ENCODE data around the gene HBZ. TPM values are rescaled to one million over a fixed set of nuclear protein-coding genes. Genes with fewer than 3 reads are reported as not detected.
"Not testable (repeated sequence)": the region's sequence is repeated elsewhere in the genome, so short reads cannot be mapped to it uniquely, and the experiment has no call there.

The HBZ gene
- total RNA-seq, 1 experiment from 2014 or later, result not detected

GRCh38 chr16:164134-164823 lies 11.8 kb downstream of the HBZ start:
- peaks cover 56% of the 10 kb centered on the region for H3K27me3 ChIP-seq (replicated peaks)
- not testable (repeated sequence) for H3K4me3 ChIP-seq; H3K27ac ChIP-seq; H3K9me3 ChIP-seq (replicated peaks); H3K36me3 ChIP-seq; H3K4me1 ChIP-seq (replicated peaks); DNase-seq (ENCODE audit: low read depth in 1 of 2, low spot score in 2 of 2)

- no peak overlapping the region for H3K27ac ChIP-seq
- H3K36me3 ChIP-seq, result no peaks in the 10 kb centered on the region
- 0 out of 2 replicates have a peak, but pooled peaks cover 3% of the 10 kb centered on the region for H3K9me3 ChIP-seq (replicated peaks)
- no peaks in the 10 kb centered on the region; the same call in 1 of the 2 replicates for H3K4me1 ChIP-seq (replicated peaks)
- no peak for DNase-seq (ENCODE audit: low read depth in 1 of 2, low spot score in 2 of 2)
- H3K4me3 ChIP-seq, result no peak overlapping the region
- peaks cover 53% of the 10 kb centered on the region for H3K27me3 ChIP-seq (replicated peaks)
Measured at GRCh38 chr16:164827-165538, 12.5 kb downstream of the HBZ start.

GRCh38 chr16:165539-166374 lies 13.3 kb downstream of the HBZ start, which contains the start of gene HBM:
Gene HBM, plus strand, starts transcription at chr16:165978. Its CDS starts 20 bp downstream, at chr16:165998.
- Histone ChIP-seq H3K36me3 (no peaks in the 10 kb centered on the region), H3K27ac (no peak within 1 kb of the TSS), H3K27me3 (replicated peaks) (peaks cover 59% of the 10 kb centered on the region), H3K4me1 (replicated peaks) (no peaks in the 10 kb centered on the region; the same call in 1 of the 2 replicates), H3K9me3 (replicated peaks) (0 out of 2 replicates have a peak, but pooled peaks cover 3% of the 10 kb centered on the region), H3K4me3 (no peak within 1 kb of the TSS)
- no peak for DNase-seq (ENCODE audit: low read depth in 1 of 2, low spot score in 2 of 2)

GRCh38 chr16:166375-167121 lies 14.1 kb downstream of the HBZ start:
- H3K36me3 ChIP-seq, result no peaks in the 10 kb centered on the region
- 0 out of 2 replicates have a peak, but pooled peaks cover 3% of the 10 kb centered on the region for H3K9me3 ChIP-seq (replicated peaks)
- H3K4me1 ChIP-seq (replicated peaks), result no peaks in the 10 kb centered on the region; the same call in 1 of the 2 replicates
- H3K4me3 ChIP-seq, result no peak overlapping the region
- H3K27ac ChIP-seq, result no peak overlapping the region
- peaks cover 59% of the 10 kb centered on the region for H3K27me3 ChIP-seq (replicated peaks)
- no peak for DNase-seq (ENCODE audit: low read depth in 1 of 2, low spot score in 2 of 2)

GRCh38 chr16:167122-167690 lies 14.8 kb downstream of the HBZ start:
- Histone ChIP-seq H3K4me3 (no peak overlapping the region), H3K4me1 (replicated peaks) (no peaks in the 10 kb centered on the region; the same call in 1 of the 2 replicates), H3K36me3 (no peaks in the 10 kb centered on the region), H3K9me3 (replicated peaks) (0 out of 2 replicates have a peak, but pooled peaks cover 3% of the 10 kb centered on the region), H3K27me3 (replicated peaks) (peaks cover 60% of the 10 kb centered on the region), H3K27ac (no peak overlapping the region)
- no peak for DNase-seq (ENCODE audit: low read depth in 1 of 2, low spot score in 2 of 2)

- Histone ChIP-seq H3K27me3 (replicated peaks) (peaks cover 57% of the 10 kb centered on the region), H3K4me3 (no peak overlapping the region), H3K4me1 (replicated peaks) (no peaks in the 10 kb centered on the region; the same call in 1 of the 2 replicates), H3K9me3 (replicated peaks) (0 out of 2 replicates have a peak, but pooled peaks cover 3% of the 10 kb centered on the region), H3K27ac (no peak overlapping the region), H3K36me3 (no peaks in the 10 kb centered on the region)
- DNase-seq (ENCODE audit: low read depth in 1 of 2, low spot score in 2 of 2), result no peak
Measured at GRCh38 chr16:168424-168823, 16.0 kb downstream of the HBZ start.

GRCh38 chr16:169014-169413 lies 16.6 kb downstream of the HBZ start:
- no peak overlapping the region for H3K27ac ChIP-seq
- H3K4me3 ChIP-seq, result no peak overlapping the region
- 0 out of 2 replicates have a peak, but pooled peaks cover 3% of the 10 kb centered on the region for H3K9me3 ChIP-seq (replicated peaks)
- no peaks in the 10 kb centered on the region; the same call in 1 of the 2 replicates for H3K4me1 ChIP-seq (replicated peaks)
- no peaks in the 10 kb centered on the region for H3K36me3 ChIP-seq
- DNase-seq (ENCODE audit: low read depth in 1 of 2, low spot score in 2 of 2), result no peak
- peaks cover 59% of the 10 kb centered on the region for H3K27me3 ChIP-seq (replicated peaks)

- H3K27me3 ChIP-seq (replicated peaks), result peaks cover 62% of the 10 kb centered on the region
- not testable (repeated sequence) for H3K9me3 ChIP-seq (replicated peaks)
Measured at GRCh38 chr16:170088-170507, 17.7 kb downstream of the HBZ start.

GRCh38 chr16:170788-171187 lies 18.3 kb downstream of the HBZ start:
- H3K27me3 ChIP-seq (replicated peaks), result peaks cover 61% of the 10 kb centered on the region
- H3K4me3 ChIP-seq, result no peak overlapping the region
- no peaks in the 10 kb centered on the region for H3K9me3 ChIP-seq (replicated peaks)
- no peaks in the 10 kb centered on the region for H3K36me3 ChIP-seq
- no peaks in the 10 kb centered on the region; the same call in 1 of the 2 replicates for H3K4me1 ChIP-seq (replicated peaks)
- H3K27ac ChIP-seq, result no peak overlapping the region
- no peak for DNase-seq (ENCODE audit: low read depth in 1 of 2, low spot score in 2 of 2)

More at GRCh38 chr16:170088-170507, 17.7 kb downstream of the HBZ start:
- not testable (repeated sequence) for H3K4me1 ChIP-seq (replicated peaks); H3K36me3 ChIP-seq; DNase-seq (ENCODE audit: low read depth in 1 of 2, low spot score in 2 of 2); H3K4me3 ChIP-seq; H3K27ac ChIP-seq

GRCh38 chr16:172374-172941 lies 20.0 kb downstream of the HBZ start, which contains the start of gene HBA2:
Gene HBA2, plus strand, starts transcription at chr16:172876. Its CDS starts 37 bp downstream, at chr16:172913.
- H3K27me3 ChIP-seq (replicated peaks), result peaks cover 49% of the 10 kb centered on the region
- H3K27ac ChIP-seq, result not testable (repeated sequence)

GRCh38 chr16:173211-173854 lies 20.9 kb downstream of the HBZ start:
- not testable (repeated sequence) for H3K27ac ChIP-seq; H3K9me3 ChIP-seq (replicated peaks); H3K36me3 ChIP-seq; DNase-seq (ENCODE audit: low read depth in 1 of 2, low spot score in 2 of 2); H3K4me3 ChIP-seq; H3K4me1 ChIP-seq (replicated peaks)
- peaks cover 49% of the 10 kb centered on the region for H3K27me3 ChIP-seq (replicated peaks)

More at GRCh38 chr16:172374-172941, 20.0 kb downstream of the HBZ start, which contains the start of gene HBA2:
- DNase-seq (ENCODE audit: low read depth in 1 of 2, low spot score in 2 of 2); H3K4me3 ChIP-seq; H3K4me1 ChIP-seq (replicated peaks); H3K9me3 ChIP-seq (replicated peaks); H3K36me3 ChIP-seq: not testable (repeated sequence)

Measured in SJSA1 (cell line).